GM08714 (cell line): ENCODE data around the gene ARVCF.
A peak's percentile ranks its signal among the peaks of the same experiment; 100 is the strongest.

Source experiments
- H3K4me3 ChIP-seq: fragments of 200-500 bp; sonication (Bioruptor generic); 2 replicates; pipeline ENCODE4 v1.5.1; 2014; ENCODE audit warnings: mild to moderate bottlenecking, low read length, inconsistent platforms
- ZNF274 ChIP-seq: IDR thresholded peaks from 2 replicates; pipeline ENCODE4 v1.6.1; 2012; ENCODE audit warnings: mild to moderate bottlenecking, low read depth, low read length

ARVCF gene

DNA sequence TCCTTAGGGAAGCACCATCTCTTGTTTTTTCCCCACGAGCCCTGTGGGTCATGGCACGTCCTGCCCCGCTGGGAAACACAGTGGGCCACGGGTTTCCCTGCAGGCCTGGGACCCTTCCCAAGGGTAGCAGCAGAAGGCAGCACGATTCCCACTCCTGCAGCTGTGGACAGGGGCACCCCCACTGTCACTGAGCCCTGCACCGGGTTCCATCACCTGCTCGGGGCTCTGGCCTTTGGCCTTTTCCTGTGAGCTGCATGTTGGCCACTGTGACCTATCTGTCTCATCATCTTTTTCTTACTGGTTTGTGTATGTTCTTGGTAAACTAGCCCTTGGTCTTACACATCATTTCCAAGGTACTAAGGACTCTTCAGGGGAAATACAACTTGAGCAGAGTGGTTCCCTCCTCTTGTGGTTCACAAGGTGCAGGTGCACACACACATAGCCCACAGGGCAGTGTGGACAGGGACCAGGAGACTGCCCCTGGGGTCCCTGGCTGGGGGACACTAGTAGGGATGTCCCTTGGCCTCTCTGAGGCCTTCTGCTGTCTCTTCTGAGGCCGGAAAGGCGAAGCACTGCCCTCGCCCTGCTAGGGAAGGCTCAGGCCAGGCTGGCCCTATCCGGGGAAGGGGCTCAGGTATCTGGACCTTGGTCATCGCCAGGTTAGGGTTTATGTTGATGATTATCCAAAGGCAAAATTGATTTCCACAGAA, 56.0 kb downstream of the ARVCF start:
- no peak for TF ChIP-seq ZNF274
- no peak overlapping the region for H3K4me3 ChIP-seq

DNA sequence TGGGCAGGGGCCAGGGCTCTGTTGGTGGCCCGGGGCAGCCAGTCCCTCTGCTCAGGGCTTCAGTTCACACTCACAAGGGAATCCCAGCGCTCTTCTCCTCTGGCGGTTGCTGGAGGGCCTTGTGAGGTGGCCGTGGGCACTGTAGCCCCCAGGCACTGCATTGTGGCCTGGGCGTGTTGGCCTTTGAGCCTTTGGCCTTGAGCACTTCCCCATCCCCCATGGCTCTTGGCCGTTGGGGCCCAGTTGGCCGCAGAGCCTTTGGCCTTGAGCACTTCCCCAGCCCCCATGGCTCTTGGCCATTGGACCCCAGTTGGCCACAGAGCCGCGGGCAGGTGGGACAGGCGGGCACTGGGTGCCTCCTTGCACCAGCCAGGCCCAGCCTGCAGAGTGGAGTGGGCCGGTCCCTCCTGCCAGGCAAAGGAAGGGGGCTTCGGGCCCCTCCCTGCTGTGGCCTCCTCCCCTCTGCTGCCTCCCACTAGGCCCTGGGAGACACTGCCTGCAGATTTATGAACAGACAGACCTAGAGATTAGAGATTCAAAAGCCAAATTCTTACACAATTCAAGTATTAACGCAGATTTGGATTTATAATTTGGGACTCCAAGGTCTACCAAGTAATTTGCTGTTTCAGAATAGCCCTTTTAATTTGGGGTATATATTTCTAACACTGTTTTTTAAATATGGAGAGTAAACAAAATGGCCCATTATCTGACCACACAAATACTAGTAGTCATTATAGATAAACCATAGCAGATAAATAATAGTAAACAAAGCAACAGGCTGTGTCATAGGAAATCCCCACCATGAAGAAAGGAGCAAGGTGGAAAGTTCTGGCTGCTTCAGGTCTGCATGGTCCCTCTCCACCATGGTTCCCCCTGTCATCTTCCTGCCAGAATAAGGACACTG, 56.8 kb downstream of the ARVCF start:
- TF ChIP-seq ZNF274 = no peak
- H3K4me3 ChIP-seq = no peak overlapping the region

DNA sequence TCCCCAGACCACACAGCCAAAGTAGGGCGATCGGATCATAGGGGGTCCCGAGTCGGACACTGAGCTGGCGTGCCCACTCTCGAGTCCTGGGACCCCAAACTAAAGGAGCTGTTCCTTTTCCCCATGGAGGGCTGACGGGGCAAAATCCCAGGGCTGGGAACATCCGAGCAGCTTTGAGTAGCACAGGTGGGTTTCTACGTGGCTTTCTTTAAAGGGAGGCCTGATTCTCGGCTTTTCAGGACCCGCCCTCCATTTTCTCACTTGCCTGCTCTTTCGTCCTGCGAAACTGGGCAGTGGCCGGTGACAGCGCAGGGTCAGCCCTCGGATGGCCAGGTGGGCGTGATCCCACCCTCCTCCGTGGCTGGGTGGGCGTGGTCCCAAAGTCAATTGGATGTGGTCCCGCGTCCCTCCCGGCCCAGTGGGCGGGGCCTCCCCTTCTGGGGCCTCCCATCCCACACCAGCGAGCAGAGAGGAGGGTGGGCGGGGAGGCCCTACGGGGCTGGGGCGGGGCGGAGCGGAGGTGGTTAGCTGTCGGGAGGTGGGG, 57.5 kb downstream of the ARVCF start:
- no peak for TF ChIP-seq ZNF274
- no peak overlapping the region for H3K4me3 ChIP-seq

DNA sequence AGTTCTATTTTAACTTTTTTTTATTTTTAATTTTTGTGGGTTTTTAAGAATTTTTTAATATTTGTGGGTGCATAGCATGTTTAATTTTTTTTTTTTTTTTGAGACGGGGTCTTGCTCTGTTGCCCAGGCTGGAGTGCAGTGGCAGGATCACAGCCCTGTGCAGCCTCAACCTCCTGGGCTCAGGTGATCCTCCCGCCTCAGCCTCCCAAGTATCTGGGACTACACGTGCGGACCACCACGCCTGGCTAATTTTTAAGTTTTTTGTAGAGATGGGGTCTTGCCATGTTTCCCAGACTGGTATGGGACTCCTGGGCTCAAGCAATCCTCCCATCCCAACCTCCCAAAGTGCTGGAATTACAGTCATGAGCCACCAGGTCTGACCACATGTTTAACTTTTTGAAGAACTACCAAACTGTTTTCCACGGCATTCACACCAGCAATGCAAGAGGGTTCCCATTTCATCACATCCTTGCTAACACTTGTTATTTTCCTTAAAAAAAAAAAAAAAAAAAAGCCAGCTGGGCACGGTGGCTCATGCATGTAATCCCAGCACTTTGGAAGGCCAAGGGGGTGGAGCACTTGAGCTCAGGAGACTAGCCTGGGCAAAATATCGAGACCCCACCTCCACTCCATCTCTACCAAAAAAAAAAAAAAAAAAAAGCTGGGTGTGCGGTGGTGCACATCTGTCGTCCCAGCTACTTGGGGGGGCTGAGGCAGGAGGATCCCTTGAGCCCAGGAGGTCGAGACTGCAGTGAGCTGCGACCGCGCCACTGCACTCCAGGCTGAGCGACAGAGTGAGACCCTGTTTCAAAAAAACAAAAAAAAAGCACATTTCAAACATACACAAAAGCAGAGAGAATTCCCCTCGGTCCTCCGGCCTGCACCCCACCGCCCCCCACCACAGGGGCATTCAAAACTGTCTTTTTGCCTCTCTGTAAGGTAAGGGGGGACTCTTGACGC, 58.3 kb downstream of the ARVCF start:
- H3K4me3 ChIP-seq = no peak overlapping the region
- TF ChIP-seq ZNF274 = no peak

DNA sequence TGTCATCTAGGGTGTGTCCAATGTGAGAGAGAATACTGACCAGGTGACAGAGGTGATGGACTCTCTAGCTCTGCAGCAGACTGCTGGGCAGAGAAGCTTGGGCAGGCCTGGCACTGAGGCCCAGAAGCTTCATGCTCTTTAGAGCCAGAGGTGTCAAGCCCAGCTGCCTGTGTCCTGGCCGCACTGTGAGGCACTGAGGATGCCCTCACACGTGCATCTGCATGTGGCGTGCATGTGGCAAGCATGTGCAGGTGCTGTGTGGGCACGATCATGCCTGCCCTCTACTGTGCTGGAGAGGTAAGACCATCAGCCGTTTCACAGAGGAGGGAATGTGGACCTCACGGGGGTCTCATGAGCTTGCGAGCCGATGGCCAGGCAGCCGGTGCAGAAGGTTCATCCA, 59.2 kb downstream of the ARVCF start:
- H3K4me3 ChIP-seq = no peak overlapping the region
- no peak for TF ChIP-seq ZNF274

DNA sequence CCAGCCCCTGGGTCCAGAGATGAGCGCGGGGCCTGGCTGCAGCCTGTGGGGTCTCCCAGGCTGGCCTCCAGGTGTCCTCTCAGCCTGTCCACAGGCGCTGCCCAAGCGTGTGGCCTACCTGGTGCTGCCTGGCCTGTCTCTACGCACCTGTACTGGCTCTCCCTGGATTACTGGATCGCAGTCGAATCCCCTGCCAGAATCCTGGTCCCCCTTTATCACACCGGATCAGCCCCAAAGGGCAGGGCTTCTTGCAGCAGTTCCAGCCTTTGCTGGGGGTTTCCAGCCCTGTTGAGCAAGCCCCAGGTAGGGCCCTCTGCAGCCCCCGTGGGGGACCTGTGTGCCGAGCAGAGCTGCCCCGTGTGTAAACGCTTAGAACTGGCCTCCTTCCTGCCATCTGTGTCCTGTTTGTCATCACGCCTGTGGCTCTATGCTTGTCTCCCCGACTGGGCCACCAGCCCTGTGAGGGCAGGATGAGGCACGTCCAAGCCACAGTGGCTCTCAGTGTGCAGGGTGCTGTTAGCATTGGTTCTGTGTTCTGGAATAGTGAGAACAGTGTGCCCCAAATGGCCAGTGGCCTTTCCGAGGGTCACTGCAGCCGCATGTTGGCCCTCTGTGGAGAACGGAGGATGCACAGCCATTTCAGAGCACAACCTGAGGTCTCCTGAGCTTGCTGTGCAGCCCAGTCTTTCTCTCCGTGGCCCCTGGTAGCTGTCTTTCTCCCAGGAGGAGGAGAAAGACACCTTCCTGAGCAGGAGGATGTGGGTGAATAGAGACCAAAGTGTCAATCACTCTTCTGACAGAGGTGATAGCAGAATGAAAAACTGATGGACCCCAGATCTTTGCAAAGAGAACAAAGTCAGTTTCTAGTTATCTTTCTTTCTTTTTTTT, 61.1 kb downstream of the ARVCF start:
- no peak for TF ChIP-seq ZNF274
- no peak overlapping the region for H3K4me3 ChIP-seq

DNA sequence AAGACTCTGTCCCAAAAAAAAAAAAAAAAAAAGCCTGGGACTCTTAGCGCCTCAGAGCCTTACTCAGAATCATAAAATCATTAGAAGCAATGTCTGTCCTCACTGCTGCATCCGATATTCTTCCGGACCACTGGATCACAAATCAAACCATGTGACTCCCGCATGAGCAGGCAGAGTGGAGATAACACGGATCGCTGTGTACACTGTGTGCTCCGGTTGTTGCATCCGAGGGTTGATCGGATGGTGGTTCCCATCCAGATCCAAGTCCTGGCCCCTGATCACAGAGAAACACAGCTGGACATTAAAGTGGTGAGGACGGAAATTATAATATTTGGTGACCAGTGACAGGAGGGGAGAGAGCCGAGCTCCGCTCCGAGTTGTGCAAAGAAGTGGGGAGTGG, 65.3 kb downstream of the ARVCF start:
- no peak for TF ChIP-seq ZNF274
- H3K4me3 ChIP-seq = no peak overlapping the region

DNA sequence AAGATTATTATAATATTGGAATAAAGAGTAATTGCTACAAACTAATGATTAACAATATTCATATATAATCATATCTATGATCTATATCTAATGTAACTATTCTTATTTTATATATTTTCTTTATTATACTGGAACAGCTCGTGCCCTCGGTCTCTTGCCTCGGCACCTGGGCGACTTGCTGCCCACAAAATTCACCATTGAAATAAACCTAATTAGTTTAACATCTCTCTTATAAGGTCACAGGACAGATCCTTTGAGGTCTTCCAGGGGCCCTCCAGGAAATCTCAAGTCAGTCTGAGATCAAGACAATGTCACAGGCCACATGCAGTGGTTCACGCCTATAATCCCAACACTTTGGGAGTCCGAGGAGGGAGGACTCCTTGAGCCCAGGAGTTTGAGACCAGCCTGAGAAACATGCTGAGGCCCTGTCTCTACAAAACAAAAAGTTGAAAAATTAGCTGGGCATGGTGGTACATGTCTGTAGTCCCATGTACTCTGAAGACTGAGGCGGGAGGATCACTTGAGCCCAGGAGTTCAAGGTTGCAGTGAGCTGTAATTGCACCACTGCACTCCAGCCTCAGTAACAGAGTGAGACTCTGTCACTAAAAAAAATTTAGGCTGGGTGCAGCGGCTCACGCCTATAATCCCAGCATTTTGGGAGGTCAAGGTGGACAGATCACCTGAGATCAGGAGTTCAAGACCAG, 68.4 kb downstream of the ARVCF start:
- H3K4me3 ChIP-seq = no peak overlapping the region
- TF ChIP-seq ZNF274 = no peak

DNA sequence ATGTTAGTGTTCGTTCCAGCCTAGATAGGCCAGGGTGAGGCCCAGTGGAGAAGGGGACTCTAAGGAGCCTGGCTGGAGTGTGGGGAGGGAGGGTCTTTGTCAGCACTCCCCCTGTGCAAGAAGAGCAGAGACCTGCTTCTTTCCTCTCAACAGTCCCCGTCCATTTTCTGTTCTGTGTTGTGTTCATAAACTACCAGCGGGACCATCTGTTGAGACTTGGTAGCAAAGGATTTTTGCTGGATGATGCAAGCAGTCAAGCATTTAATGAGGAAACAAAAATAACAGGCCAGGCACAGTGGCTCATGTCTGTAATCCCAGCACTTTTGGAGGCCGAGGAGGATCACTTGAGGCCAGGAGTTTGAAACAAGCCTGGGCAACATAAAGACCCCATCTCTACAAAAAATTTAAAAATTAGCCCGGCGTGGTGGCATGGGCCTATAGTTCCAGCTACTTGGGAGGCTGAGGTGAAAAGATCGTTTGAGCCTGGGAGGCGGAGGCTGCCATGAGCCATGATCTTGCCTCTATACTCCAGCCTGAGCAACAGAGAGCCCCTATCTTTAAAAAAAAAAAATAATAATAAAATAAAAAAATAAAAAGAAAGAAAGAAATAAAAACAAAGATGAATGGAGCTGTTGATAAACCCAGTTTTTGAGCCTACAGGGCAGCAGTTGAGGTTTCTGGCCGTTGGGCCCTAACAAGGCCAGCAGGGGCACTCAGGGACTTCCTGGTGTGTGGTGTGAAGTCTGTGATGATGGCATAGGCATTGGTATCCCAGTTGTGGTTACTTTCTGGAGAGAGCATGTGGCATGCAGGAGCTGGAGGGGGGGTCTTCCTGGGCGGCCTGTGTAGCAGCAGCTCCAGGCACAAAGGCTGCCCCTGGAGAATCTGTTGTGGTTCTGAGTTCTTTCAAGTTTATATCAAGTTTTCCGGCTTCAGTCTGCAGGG, 73.3 kb downstream of the ARVCF start:
- peak overlapping the region; percentile 88 for H3K4me3 ChIP-seq
- no peak for TF ChIP-seq ZNF274

DNA sequence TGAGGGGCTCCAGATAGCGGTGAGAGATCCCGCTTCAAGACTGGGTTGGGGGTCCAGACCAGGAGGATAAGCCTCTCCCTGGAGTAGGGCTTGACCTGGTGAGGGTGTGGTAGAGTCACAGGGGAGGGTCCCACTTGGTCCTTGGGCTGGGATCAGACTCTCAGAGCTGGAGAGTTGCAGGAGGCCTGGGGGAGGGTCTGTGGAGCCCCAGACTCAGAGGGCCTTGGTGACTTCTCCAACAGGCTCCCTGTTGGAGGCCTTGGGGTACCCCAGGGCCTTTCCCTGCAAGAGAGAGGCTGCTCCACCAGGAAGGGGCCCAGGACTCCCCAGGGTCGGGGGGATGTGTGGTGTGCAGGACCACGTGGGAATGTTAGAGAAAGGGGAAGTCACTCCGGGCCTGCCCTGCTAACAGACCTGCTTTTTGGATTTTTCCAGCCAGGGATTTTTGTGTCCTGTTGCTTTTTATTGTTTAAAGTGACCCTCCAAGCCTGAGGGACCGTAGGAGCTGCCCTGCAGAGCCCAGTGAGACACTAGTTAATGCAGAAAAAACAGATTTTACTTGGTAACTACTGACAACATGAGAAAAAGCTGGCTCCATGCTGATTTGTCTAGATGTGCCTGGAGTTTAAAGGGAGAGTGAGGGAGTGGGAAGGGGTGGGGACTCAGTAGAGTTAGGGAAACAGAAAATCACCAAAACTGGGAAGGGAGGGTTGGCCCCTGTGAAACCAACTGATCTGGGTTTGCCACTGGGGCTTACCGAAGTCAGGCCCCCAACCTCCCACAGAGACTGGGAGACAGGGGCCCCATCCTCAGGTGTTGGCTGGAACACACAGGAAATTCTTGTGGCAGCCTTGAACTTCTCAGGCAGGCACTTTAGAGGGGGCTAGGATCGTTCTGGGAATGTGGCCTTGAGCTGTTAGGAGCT, 74.2 kb downstream of the ARVCF start:
- peak overlapping the region; percentile 88 for H3K4me3 ChIP-seq
- TF ChIP-seq ZNF274 = no peak
